Activated naive CD8-positive, alpha-beta T cell treated with anti-CD3 and anti-CD28 coated beads for 36 hours (primary cell): ENCODE results near the gene DBET. TPM values are rescaled to one million over a fixed set of nuclear protein-coding genes. Genes with fewer than 3 reads are reported as not detected.
"Not testable (repeated sequence)": the region's sequence is repeated elsewhere in the genome, so short reads cannot be mapped to it uniquely, and the experiment has no call there.

Experiments
- DNase-seq: peaks from one replicate; pipeline ENCODE4 v3.0.0; 2021
- H3K27ac Mint-ChIP-seq: one replicate; pipeline ENCODE4 v1.8.0; 2022; ENCODE audit warnings: mild to moderate bottlenecking, moderate library complexity, mixed read lengths
- H3K27me3 Mint-ChIP-seq: one replicate; pipeline ENCODE4 v1.8.0; 2022; ENCODE audit warnings: mild to moderate bottlenecking, mixed read lengths
- H3K36me3 Mint-ChIP-seq: one replicate; pipeline ENCODE4 v1.8.0; 2021; ENCODE audit warnings: mild to moderate bottlenecking, mixed read lengths
- H3K4me1 Mint-ChIP-seq: one replicate; pipeline ENCODE4 v1.8.0; 2021; ENCODE audit warnings: mixed read lengths
- H3K4me3 Mint-ChIP-seq: one replicate; pipeline ENCODE4 v1.8.0; 2022; ENCODE audit warnings: mild to moderate bottlenecking, moderate library complexity, mixed read lengths
- H3K9me3 Mint-ChIP-seq: one replicate; pipeline ENCODE4 v1.8.0; 2022; ENCODE audit warnings: mixed read lengths
- total RNA-seq, 2 experiments: library from RNA; stranded (reverse); gene quantifications; one replicate each; pipeline ENCODE4 v1.2.3, GENCODE V29; 2021

The DBET gene
- total RNA-seq, 2 experiments from 2014 or later, result not detected

- not testable (repeated sequence) for H3K4me3 Mint-ChIP-seq, H3K4me1 Mint-ChIP-seq, H3K36me3 Mint-ChIP-seq, H3K27ac Mint-ChIP-seq, DNase-seq, H3K9me3 Mint-ChIP-seq
- H3K27me3 Mint-ChIP-seq, result peaks cover 13% of the 10 kb centered on the region
These were observed 37.1 kb upstream of the DBET start, which contains the start of gene FRG2 for GRCh38 chr4:190027156-190027555. Gene FRG2, minus strand, starts transcription at chr4:190027256. Its CDS starts 52 bp downstream, at chr4:190027204.

- DNase-seq, H3K4me1 Mint-ChIP-seq, H3K4me3 Mint-ChIP-seq, H3K9me3 Mint-ChIP-seq, H3K36me3 Mint-ChIP-seq, H3K27ac Mint-ChIP-seq: not testable (repeated sequence)
- peaks cover 14% of the 10 kb centered on the region for H3K27me3 Mint-ChIP-seq
These were observed 33.0 kb upstream of the DBET start for GRCh38 chr4:190031264-190031663.

GRCh38 chr4:190037704-190038388 lies 26.5 kb upstream of the DBET start:
- peaks cover 20% of the 10 kb centered on the region for H3K27me3 Mint-ChIP-seq
- not testable (repeated sequence) for H3K9me3 Mint-ChIP-seq, DNase-seq, H3K27ac Mint-ChIP-seq, H3K4me3 Mint-ChIP-seq, H3K36me3 Mint-ChIP-seq, H3K4me1 Mint-ChIP-seq

GRCh38 chr4:190040873-190041272 lies 23.4 kb upstream of the DBET start:
- not testable (repeated sequence) for H3K27me3 Mint-ChIP-seq, H3K36me3 Mint-ChIP-seq, H3K27ac Mint-ChIP-seq, DNase-seq, H3K4me1 Mint-ChIP-seq, H3K4me3 Mint-ChIP-seq, H3K9me3 Mint-ChIP-seq

GRCh38 chr4:190047627-190048026 lies 16.7 kb upstream of the DBET start:
- H3K4me1 Mint-ChIP-seq, H3K36me3 Mint-ChIP-seq, H3K4me3 Mint-ChIP-seq, H3K27ac Mint-ChIP-seq, H3K27me3 Mint-ChIP-seq, DNase-seq, H3K9me3 Mint-ChIP-seq: not testable (repeated sequence)

- not testable (repeated sequence) for H3K27ac Mint-ChIP-seq, DNase-seq, H3K4me3 Mint-ChIP-seq, H3K9me3 Mint-ChIP-seq, H3K27me3 Mint-ChIP-seq, H3K4me1 Mint-ChIP-seq, H3K36me3 Mint-ChIP-seq
These were observed 14.7 kb upstream of the DBET start for GRCh38 chr4:190049378-190050239.

- H3K27me3 Mint-ChIP-seq, H3K4me1 Mint-ChIP-seq, H3K36me3 Mint-ChIP-seq, DNase-seq, H3K9me3 Mint-ChIP-seq, H3K27ac Mint-ChIP-seq, H3K4me3 Mint-ChIP-seq: not testable (repeated sequence)
These were observed 5.3 kb upstream of the DBET start for GRCh38 chr4:190058997-190059396.

GRCh38 chr4:190064805-190065204 lies 503 bp downstream of the DBET start:
- not testable (repeated sequence) for H3K36me3 Mint-ChIP-seq, DNase-seq, H3K4me1 Mint-ChIP-seq, H3K27me3 Mint-ChIP-seq, H3K9me3 Mint-ChIP-seq, H3K27ac Mint-ChIP-seq, H3K4me3 Mint-ChIP-seq

GRCh38 chr4:190068351-190068750 lies 4.0 kb downstream of the DBET start:
- DNase-seq, result peak; percentile 4
- H3K4me1 Mint-ChIP-seq, H3K27me3 Mint-ChIP-seq, H3K4me3 Mint-ChIP-seq, H3K9me3 Mint-ChIP-seq, H3K36me3 Mint-ChIP-seq, H3K27ac Mint-ChIP-seq: not testable (repeated sequence)

GRCh38 chr4:190093052-190093451 lies 28.8 kb downstream of the DBET start:
- H3K4me1 Mint-ChIP-seq, H3K4me3 Mint-ChIP-seq, H3K27me3 Mint-ChIP-seq, H3K9me3 Mint-ChIP-seq, DNase-seq, H3K27ac Mint-ChIP-seq, H3K36me3 Mint-ChIP-seq: not testable (repeated sequence)

- not testable (repeated sequence) for DNase-seq, H3K4me1 Mint-ChIP-seq, H3K27ac Mint-ChIP-seq, H3K9me3 Mint-ChIP-seq, H3K4me3 Mint-ChIP-seq, H3K36me3 Mint-ChIP-seq, H3K27me3 Mint-ChIP-seq
These were observed 29.7 kb downstream of the DBET start for GRCh38 chr4:190094031-190094430.

- not testable (repeated sequence) for H3K4me3 Mint-ChIP-seq, H3K27me3 Mint-ChIP-seq, H3K4me1 Mint-ChIP-seq, H3K36me3 Mint-ChIP-seq, H3K27ac Mint-ChIP-seq, DNase-seq, H3K9me3 Mint-ChIP-seq
These were observed 31.0 kb downstream of the DBET start for GRCh38 chr4:190095335-190095734.

- H3K4me1 Mint-ChIP-seq, DNase-seq, H3K27ac Mint-ChIP-seq, H3K36me3 Mint-ChIP-seq, H3K4me3 Mint-ChIP-seq, H3K27me3 Mint-ChIP-seq, H3K9me3 Mint-ChIP-seq: not testable (repeated sequence)
These were observed 35.3 kb downstream of the DBET start for GRCh38 chr4:190099605-190100004.

- H3K9me3 Mint-ChIP-seq, H3K27ac Mint-ChIP-seq, H3K36me3 Mint-ChIP-seq, H3K27me3 Mint-ChIP-seq, H3K4me1 Mint-ChIP-seq, H3K4me3 Mint-ChIP-seq, DNase-seq: not testable (repeated sequence)
These were observed 37.2 kb downstream of the DBET start for GRCh38 chr4:190101525-190101924.

GRCh38 chr4:190106191-190106590 lies 41.9 kb downstream of the DBET start:
- H3K9me3 Mint-ChIP-seq, H3K4me3 Mint-ChIP-seq, H3K4me1 Mint-ChIP-seq, H3K27me3 Mint-ChIP-seq, DNase-seq, H3K36me3 Mint-ChIP-seq, H3K27ac Mint-ChIP-seq: not testable (repeated sequence)
